NCI-H1694 (cell line): ENCODE measurements around the gene FBLN2.
"Not testable (repeated sequence)": the region's sequence is repeated elsewhere in the genome, so short reads cannot be mapped to it uniquely, and the experiment has no call there.

Experiments
- DNase-seq: peaks from one replicate; lab custom pipeline; 2025; lab: John Stamatoyannopoulos, UW

FBLN2 gene

GRCh38 chr3:13513913-13514517 lies 34.9 kb upstream of the FBLN2 start:
- no peak for DNase-seq

- no peak for DNase-seq
Measured at GRCh38 chr3:13514639-13515435, 34.1 kb upstream of the FBLN2 start.

DNA sequence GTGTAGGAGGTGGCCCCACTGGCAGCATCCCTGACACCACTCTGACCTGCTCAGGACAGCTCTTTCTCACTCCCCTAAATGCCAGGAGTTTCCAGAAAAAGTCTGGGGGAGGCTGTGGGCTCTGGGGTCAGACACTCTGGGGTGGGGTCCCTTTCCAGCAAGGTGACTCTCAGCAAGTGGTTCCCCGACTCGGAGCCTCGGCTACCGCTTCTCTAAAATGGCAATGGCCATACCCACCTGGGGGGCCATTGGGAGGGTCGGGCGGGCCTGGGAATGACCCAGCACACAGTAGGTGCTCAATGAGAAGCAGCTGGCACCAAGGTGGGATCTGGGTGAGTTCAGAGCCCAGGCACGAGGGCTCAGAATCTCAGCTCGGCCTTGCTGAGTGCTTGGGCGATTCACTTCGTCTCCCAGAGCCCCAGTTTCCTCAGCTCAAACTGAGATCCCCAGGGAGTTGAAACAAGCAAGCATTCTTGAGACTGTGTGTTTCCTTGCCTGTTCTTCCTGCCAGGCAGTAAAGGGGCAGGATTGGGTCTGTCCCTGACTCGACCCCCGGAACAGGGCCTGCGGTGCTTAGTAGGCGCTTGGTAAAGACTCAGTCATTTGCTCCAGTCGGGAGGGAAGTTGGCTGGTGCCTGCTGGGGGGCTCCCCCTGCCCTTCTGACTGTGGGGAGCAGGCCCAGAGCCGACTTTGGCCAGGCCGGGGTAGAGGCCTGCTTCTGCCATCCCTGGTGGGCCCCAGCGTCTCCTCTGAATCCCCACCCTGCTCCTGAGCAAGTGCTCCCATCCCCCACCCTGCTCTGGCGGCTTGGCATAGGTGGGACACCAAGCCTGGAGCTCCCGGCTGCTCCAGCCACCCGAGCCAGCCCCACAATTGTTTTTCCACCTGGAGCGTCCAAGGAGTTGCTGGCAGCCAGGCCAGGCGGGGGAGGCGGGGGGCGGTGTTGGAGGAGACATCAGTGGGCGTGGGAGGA lies 32.9 kb upstream of the FBLN2 start:
- no peak for DNase-seq

- no peak for DNase-seq
Measured at GRCh38 chr3:13516760-13517135, 32.2 kb upstream of the FBLN2 start.

DNA sequence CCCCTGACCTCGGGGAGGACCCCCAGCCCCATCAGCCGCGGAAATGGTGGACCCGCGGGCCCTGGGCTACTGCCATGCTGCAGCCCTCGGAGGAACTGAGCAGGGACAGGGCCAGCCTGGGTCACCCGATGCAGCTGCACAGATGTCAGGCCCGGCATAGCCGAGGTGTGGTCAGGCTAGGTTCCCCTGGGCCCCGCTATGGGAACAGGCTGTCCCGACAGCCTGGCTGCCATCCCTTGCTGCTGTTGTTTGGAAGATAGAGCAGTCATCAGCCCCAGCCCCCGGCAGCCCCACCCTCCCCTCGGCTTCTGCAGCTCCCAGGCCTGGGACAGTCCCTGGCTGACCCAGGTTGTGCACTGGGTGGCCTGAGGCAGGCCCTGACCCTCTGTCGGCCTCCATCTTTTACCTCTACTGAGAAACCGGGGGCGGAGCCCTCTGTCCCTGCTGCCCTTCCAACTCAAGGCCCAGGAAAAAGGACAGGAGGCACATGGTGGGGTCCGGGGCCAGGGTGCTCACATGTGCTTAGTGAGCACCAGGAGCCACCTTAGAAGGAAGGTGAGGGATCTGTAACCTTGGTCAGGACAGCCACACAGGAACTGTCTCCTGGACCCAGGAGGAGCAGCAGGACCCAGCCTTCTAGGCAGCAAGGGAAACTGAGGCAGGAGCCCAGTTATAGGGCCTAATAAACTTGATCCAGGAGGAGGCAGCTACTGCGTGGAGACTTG lies 31.5 kb upstream of the FBLN2 start:
- no peak for DNase-seq

DNA sequence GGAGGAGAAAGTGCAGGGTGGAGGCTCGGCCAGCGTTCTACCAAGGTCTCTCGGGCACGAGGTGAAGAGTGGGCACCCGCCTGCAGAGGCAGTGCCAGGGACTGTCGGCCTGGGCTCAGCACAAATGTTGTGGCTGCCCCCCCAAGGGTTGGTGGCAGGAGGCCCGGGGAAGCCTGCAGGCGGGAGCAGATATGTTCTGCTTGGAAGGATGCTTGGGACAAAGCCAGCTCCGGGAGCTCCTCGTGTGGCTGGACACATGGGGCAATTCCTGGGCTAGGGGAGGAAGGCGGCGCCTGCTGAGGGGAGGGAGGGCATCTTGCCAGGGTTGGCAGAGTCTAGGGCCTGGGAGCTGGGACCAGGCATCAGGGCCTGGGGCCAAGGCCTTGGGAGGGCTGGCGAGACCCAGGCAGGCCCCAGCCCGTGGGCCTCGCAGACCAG lies 30.4 kb upstream of the FBLN2 start:
- peak; percentile 49 for DNase-seq

GRCh38 chr3:13519006-13519791 lies 29.7 kb upstream of the FBLN2 start:
- no peak for DNase-seq

DNA sequence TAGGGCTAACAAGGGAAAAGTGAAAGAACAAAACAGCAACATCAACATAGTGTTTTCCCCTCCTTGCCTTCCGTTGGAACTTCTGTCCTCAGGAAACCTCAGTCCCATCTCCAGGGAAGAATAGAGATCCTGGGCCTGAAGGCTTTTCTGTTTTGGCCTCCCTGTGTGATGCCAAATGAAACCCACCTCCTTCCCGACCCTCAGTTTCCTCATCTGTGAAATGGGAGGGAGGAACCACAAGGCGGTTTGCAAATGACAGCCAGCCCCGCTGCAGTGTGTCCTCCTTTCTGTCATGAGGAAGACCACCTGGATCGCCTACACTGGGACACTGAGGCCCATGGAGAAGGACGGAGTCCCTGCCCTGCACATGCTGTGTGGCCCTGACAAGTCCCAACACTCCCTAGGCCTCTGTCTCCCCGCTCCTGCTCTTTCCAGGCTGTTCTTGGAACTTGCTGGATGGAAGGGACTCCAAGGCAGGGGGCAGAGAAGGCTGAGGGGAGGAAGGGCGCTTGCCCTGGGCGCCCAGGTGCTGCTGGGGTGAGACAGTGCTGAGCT lies 28.5 kb upstream of the FBLN2 start:
- DNase-seq: no peak

DNA sequence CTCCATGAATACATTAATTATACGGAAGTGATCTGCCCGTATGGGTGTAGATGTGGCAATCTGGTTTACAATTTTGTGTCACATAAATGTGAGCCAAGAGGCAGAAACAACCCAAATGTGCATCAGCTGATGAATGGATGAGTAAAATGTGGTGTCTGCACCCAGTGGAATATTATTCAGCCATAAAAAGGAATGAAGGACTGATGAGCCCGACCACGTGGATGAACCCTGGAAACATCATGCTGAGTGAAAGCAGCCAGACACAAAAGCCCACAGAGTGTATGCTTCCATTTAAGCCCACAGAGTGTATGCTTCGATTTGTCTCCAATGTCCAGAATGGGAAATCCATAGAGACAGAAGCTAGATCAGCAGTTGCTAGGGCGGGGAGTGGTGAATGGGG lies 27.6 kb upstream of the FBLN2 start:
- no peak for DNase-seq

- not testable (repeated sequence) for DNase-seq
Measured at GRCh38 chr3:13521749-13522148, 27.2 kb upstream of the FBLN2 start.

- no peak for DNase-seq
Measured at GRCh38 chr3:13522236-13522635, 26.7 kb upstream of the FBLN2 start.

GRCh38 chr3:13524979-13525669 lies 23.8 kb upstream of the FBLN2 start:
- DNase-seq: no peak

- DNase-seq: no peak
Measured at GRCh38 chr3:13525827-13526625, 22.9 kb upstream of the FBLN2 start.

DNA sequence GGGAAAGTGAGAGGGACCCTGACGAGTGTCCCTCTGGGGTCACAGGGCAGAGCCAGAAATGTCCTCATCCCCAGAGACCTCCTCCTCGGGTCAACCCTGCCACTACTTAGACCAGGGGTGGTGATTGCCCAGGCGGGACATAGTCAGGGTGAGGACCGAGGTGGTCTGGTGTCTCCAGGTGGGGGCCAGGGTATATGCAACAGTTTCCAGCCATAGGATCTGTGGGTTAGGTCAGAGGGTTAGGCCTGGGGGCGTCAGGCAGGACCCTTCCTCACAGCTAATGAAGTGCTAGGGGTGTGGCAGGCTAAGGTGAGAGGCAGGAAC lies 22.3 kb upstream of the FBLN2 start:
- DNase-seq: no peak

- no peak for DNase-seq
Measured at GRCh38 chr3:13528217-13528867, 20.6 kb upstream of the FBLN2 start.

DNA sequence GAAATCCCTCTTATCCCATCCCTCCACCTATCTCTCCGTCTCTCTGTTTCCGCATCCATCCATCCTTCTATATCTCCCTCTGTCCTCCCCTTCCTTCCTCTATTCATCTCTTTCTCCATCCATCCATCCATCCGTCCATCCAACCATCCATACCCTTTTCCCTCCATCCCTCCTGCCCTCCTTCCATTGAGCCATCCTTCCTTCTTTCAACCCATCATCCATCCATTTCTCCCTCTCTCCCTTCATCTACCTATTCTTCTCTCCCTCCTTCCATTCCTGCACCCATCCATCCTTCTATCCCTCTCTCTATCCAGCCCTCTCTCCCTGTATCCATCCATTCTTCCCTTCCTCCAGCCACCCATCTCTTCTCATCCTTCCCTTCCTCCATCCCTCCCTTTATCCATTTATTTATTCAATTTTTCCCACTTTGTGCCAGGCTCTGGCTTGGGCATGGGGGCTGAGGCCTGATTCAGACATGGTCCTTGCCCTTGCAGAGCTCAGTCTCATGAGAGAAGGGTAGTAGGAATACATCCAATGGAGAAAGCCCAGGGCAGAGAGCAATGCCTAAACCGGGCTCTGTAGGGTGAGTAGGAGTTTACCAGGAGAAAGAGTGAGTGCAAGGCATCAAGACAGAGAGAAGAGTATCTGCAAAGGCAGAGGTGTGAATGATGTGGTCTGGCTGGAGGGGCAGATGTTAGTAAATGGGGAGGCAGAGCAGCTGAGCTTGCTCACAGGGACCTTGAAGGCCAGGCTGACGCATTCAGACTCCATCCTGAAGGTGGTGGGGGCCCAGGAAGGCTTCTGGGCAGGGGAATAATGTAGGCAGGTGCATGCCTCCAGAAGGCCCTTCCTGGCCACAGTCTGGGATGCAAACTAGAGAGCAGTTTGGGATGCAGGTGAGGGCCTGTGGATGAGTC lies 19.5 kb upstream of the FBLN2 start:
- no peak for DNase-seq

DNA sequence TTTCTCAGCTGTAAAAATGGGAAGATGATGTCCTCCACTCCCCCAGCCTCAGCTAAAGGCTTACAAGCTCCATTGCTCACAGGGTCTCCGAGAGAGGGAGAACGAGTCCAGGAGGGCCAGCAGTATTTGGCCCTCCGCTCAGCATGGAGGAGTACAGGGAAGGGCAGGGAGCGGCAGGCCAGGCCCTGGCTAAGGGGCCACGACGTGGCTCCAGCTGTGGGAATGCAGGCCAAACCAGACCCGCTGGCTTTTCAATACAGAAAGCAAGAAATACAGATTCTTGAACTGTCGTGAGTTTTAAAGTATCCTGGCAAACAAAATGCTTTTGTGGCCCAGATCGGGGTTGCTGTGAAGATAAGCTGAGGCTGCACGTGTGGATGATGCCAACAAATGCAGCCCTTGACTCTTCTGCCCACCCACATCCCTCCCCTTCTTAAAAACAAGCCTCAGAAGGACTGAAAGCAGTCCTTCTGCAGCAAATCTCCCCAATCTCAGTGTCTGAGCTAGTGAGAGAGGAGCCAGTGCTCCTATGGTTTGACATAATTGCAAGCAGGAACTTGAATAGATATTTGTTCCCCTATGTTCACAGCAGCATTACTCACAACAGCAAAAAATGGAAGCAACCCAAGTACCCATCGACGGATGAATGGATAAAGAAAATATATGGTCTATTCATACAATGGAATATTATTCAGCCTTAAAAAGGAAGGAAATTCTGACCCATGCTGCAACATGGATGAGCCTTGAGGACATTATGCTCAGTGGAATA lies 18.5 kb upstream of the FBLN2 start:
- no peak for DNase-seq
